Parathyroid adenoma (tissue), 2 donors: ENCODE results near the gene CLEC20A.

Experiments
- H2AFZ ChIP-seq: fragments of 300-600 bp; sonication (generic); one replicate; pipeline ENCODE4 v1.7.0; 2017; ENCODE audit warnings: antibody characterized with exemption, mild to moderate bottlenecking
- H3K27ac ChIP-seq: fragments of 300-600 bp; sonication (generic); one replicate; pipeline ENCODE4 v1.7.0; 2017
- H3K27me3 ChIP-seq: fragments of 300-600 bp; sonication (generic); one replicate; pipeline ENCODE4 v1.7.0; 2017; ENCODE audit warnings: low read length; ENCODE audit not compliant: control insufficient read depth, insufficient read depth
- H3K36me3 ChIP-seq: fragments of 300-600 bp; sonication (generic); one replicate; pipeline ENCODE4 v1.7.0; 2017; ENCODE audit warnings: low read length; ENCODE audit not compliant: control insufficient read depth, insufficient read depth
- H3K4me1 ChIP-seq: fragments of 300-600 bp; sonication (generic); one replicate; pipeline ENCODE4 v1.7.0; 2017; ENCODE audit warnings: control low read depth
- H3K4me2 ChIP-seq: fragments of 300-600 bp; sonication (generic); one replicate; pipeline ENCODE4 v1.7.0; 2017; ENCODE audit warnings: low read length
- H3K4me3 ChIP-seq: fragments of 300-600 bp; sonication (generic); one replicate; pipeline ENCODE4 v1.7.0; 2017; ENCODE audit warnings: low read depth, low read length
- H3K79me2 ChIP-seq: fragments of 300-600 bp; sonication (generic); one replicate; pipeline ENCODE4 v1.7.0; 2017; ENCODE audit warnings: control low read depth
- H3K9ac ChIP-seq: fragments of 300-600 bp; sonication (generic); one replicate; pipeline ENCODE4 v1.7.0; 2017; ENCODE audit warnings: mild to moderate bottlenecking
- H3K9me3 ChIP-seq: fragments of 300-600 bp; sonication (generic); one replicate; pipeline ENCODE4 v1.7.0; 2017; ENCODE audit warnings: low read length; ENCODE audit not compliant: control insufficient read depth
- CTCF ChIP-seq: fragments of 300-600 bp; sonication (generic); IDR thresholded peaks from one replicate; pipeline ENCODE4 v1.7.0; 2017; ENCODE audit warnings: antibody characterized with exemption, mild to moderate bottlenecking
- donor health status: primary hyperparathyroidism.

CLEC20A gene

GRCh38 chr1:178496410-178497135, at the start of gene CLEC20A:
TSS of gene CLEC20A (minus strand) at chr1:178496964. CDS start at chr1:178496939, 25 bp downstream.
- no peak within 1 kb of the TSS for H2AFZ ChIP-seq
- H3K79me2 ChIP-seq = no peaks in the 10 kb centered on the region
- no peak within 1 kb of the TSS for H3K27ac ChIP-seq
- TF ChIP-seq CTCF = no peak
- H3K4me1 ChIP-seq = no peaks in the 10 kb centered on the region
- H3K9me3 ChIP-seq = no peaks in the 10 kb centered on the region
- H3K27me3 ChIP-seq = no peaks in the 10 kb centered on the region
- H3K4me3 ChIP-seq = no peak within 1 kb of the TSS
- no peaks in the 10 kb centered on the region for H3K36me3 ChIP-seq
- no peak within 1 kb of the TSS for H3K9ac ChIP-seq
- no peak within 1 kb of the TSS for H3K4me2 ChIP-seq

- Histone ChIP-seq H2AFZ (no peak overlapping the region), H3K27ac (no peak overlapping the region), H3K4me1 (peaks cover 3% of the 10 kb centered on the region), H3K9ac (no peak overlapping the region), H3K27me3 (no peaks in the 10 kb centered on the region), H3K4me3 (no peak overlapping the region), H3K4me2 (no peak overlapping the region), H3K9me3 (no peaks in the 10 kb centered on the region), H3K36me3 (no peaks in the 10 kb centered on the region), H3K79me2 (no peaks in the 10 kb centered on the region)
- no peak for TF ChIP-seq CTCF
Measured at GRCh38 chr1:178544531-178544930, 47.8 kb upstream of the CLEC20A start.

- H3K79me2 ChIP-seq = no peaks in the 10 kb centered on the region
- H3K4me3 ChIP-seq = peak overlapping the region; percentile 84
- peaks cover 3% of the 10 kb centered on the region for H3K4me1 ChIP-seq
- H3K36me3 ChIP-seq = no peaks in the 10 kb centered on the region
- H2AFZ ChIP-seq = peak overlapping the region; percentile 96
- no peak for TF ChIP-seq CTCF
- no peak overlapping the region for H3K9ac ChIP-seq
- peak overlapping the region; percentile 60 for H3K27ac ChIP-seq
- H3K4me2 ChIP-seq = peak overlapping the region; percentile 99
- H3K27me3 ChIP-seq = no peaks in the 10 kb centered on the region
- no peaks in the 10 kb centered on the region for H3K9me3 ChIP-seq
Measured at GRCh38 chr1:178543290-178543607, 46.5 kb upstream of the CLEC20A start.

- Histone ChIP-seq H3K4me3 (peak overlapping the region; percentile 84), H3K27ac (peak overlapping the region; percentile 60), H2AFZ (peak overlapping the region; percentile 96), H3K9ac (no peak overlapping the region), H3K9me3 (no peaks in the 10 kb centered on the region), H3K27me3 (no peaks in the 10 kb centered on the region), H3K4me1 (peaks cover 3% of the 10 kb centered on the region), H3K36me3 (no peaks in the 10 kb centered on the region), H3K4me2 (peak overlapping the region; percentile 99), H3K79me2 (no peaks in the 10 kb centered on the region)
- TF ChIP-seq CTCF = peak; percentile 86
Measured at GRCh38 chr1:178542554-178543289, 46.0 kb upstream of the CLEC20A start.
